GM12873 (cell line): ENCODE data around the gene MYL10.

Experiments used
- TF ChIP-seq, protein P1 (sequence below): IDR thresholded peaks from 2 replicates; pipeline ENCODE4 v1.5.1; 2012; ENCODE audit warnings: low read depth, mild to moderate bottlenecking, moderate library complexity, low read length, control low read depth; ENCODE audit not compliant: insufficient read depth; ENCODE audit errors: missing control alignments

The MYL10 gene

DNA sequence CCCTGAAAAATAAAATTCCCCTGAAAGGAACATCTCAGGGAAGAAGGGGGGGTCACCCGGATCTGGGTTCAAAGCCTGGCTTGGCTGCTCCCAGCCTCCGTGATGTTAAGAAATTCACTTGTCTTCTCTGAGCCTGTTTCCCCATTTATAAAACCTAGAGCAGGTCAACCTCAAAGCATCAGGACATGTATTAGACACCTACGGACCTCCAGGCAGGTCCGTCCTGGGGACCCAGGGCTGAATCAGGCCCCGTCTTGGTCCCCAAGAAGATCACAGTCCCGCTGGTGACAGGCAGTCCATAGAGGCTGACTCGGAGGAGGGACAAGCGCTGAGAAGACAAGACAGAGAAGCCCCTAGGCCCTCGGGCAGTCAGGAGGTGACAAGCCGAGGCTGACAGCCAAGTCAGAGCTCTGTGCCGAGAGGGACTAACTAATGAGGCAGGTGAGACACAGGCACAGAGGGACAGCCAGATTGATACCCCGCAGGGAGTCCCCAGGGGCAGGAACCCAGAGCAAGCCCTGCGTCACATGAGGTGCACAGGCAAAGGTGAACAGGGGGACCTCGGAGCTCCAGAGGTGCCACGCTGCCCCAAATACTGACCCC lies 2.9 kb downstream of the MYL10 start:
- TF ChIP-seq, protein P1, sequence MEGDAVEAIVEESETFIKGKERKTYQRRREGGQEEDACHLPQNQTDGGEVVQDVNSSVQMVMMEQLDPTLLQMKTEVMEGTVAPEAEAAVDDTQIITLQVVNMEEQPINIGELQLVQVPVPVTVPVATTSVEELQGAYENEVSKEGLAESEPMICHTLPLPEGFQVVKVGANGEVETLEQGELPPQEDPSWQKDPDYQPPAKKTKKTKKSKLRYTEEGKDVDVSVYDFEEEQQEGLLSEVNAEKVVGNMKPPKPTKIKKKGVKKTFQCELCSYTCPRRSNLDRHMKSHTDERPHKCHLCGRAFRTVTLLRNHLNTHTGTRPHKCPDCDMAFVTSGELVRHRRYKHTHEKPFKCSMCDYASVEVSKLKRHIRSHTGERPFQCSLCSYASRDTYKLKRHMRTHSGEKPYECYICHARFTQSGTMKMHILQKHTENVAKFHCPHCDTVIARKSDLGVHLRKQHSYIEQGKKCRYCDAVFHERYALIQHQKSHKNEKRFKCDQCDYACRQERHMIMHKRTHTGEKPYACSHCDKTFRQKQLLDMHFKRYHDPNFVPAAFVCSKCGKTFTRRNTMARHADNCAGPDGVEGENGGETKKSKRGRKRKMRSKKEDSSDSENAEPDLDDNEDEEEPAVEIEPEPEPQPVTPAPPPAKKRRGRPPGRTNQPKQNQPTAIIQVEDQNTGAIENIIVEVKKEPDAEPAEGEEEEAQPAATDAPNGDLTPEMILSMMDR = no peak

DNA sequence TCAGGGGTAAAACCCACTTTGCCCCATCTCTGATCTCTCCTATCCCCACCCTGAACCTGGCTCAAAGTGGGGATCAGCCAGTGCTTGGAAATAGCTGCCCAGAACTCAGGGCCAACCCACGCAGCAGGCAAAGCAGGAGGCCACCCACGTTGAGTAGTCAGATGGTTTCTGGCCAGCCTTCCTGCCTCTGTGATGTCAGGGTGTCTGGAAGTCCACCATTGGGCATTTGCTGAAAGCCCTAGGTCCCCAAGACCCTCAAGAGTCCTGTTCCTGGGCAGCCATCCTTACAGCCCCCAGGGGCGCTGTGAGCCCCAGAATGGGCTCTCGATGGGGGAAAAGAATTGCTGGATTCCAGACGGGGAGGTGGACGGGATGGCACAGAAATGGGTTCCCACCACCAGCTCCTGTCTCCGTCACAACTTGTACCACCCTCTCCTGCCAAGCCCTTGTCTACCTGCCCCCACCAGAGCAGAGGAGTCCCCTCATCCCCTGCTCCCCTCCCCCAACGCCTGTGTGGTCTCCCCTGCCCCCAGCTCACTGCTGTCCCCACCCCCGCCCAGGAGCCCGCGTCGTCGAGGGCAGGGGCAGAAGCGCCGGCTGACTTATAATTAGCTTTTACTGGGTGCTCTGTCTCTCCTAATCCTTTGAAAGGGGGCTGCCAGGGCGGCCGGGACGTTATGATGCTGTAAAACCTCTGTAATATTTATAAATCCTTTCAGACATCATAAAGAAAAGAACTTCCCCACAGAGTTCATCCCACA lies 3.9 kb downstream of the MYL10 start:
- TF ChIP-seq, protein P1 = no peak

- TF ChIP-seq, protein P1 = no peak
Observed at GRCh38 chr7:101624246-101625001, 4.7 kb downstream of the MYL10 start.

GRCh38 chr7:101622609-101623173 lies 6.4 kb downstream of the MYL10 start:
- TF ChIP-seq, protein P1 = no peak

DNA sequence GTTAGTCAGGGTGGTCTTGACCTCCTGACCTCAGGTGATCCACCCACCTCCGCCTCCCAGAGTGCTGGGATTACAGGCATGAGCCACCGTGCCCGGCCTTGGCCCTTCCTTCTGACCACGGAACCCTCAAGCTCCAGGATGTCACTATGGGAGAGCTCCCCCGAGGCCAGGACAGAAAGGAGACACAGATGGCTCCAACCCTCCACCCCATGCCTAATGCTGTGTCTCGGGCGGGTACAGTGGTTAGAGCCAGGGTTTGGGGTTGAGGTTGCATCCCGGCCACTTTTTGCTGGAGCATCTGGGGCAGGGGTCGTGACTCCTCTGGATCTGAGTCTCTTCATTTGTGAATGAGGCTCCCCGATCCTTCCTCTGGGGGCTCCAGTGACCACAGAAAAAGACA lies 8.1 kb downstream of the MYL10 start:
- TF ChIP-seq, protein P1 = no peak

DNA sequence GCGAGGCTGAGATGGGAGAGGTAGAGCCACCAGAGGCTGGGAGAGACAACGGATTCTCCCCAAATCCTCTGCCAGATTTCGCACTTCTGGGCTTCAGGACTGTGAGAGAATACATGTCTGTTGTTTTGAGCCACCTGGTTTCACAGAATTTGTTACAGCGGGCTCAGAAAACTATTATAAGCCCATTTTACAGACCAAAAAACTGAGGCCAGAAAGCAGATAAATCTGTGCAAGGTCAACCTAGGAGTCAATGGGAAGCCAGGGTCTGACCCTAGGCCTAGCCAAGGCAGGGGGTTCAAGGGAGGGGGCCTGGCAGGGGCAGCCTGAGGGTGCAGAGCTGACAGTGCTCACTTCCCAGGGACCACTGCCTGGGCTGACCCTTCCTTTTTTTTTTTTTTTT lies 8.7 kb downstream of the MYL10 start:
- TF ChIP-seq, protein P1 = no peak

- TF ChIP-seq, protein P1 = no peak
Observed at GRCh38 chr7:101618916-101619315, 10.2 kb downstream of the MYL10 start.
